IMR-90 (cell line): ENCODE data around the gene MFSD2B. TPM values are rescaled to one million over a fixed set of nuclear protein-coding genes. Genes with fewer than 3 reads are reported as not detected.

Source experiments
- ATAC-seq: fragments of 200-7000 bp; cut with Tn5 transposase; 2 replicates; pipeline ENCODE4 v1.9.1; 2020; ENCODE audit warnings: low read depth, mild to moderate bottlenecking, moderate library complexity
- BruUV-seq: library from RNA; stranded (reverse); fragments of 400-500 nt; replicated peaks from 2 replicates; lab custom pipeline; 2021; lab: Mats Ljungman, UMichigan
- CTCF ChIA-PET: fragments of 300-600 bp; formaldehyde crosslinking; extraction: SDS; loops from one replicate; lab custom pipeline; 2021; ENCODE audit warnings: antibody characterized with exemption; lab: Yijun Ruan, JAX
- POLR2A ChIA-PET: fragments of 300-600 bp; sonication (Branson Sonifier 250); formaldehyde crosslinking; loops from one replicate; lab custom pipeline; 2022; ENCODE audit warnings: antibody characterized with exemption; ENCODE audit not compliant: unreplicated experiment; lab: Charles Lee
- DNase-seq: peaks from one replicate; pipeline ENCODE4 v3.0.0; 2013
- H2AFZ ChIP-seq: replicated peaks from 2 replicates; pipeline ENCODE3; 2013; ENCODE audit warnings: low read length, mild to moderate bottlenecking; ENCODE audit not compliant: poor library complexity
- H2AK5ac ChIP-seq: 2 replicates; pipeline ENCODE4 v1.6.1; 2013; ENCODE audit warnings: low read depth, low read length, inconsistent platforms
- H2AK9ac ChIP-seq: replicated peaks from 2 replicates; pipeline ENCODE3; 2013; ENCODE audit warnings: mild to moderate bottlenecking, low read depth, low read length, moderate library complexity; ENCODE audit not compliant: poor library complexity
- H2BK120ac ChIP-seq: 2 replicates; pipeline ENCODE4 v1.6.1; 2013; ENCODE audit warnings: low read depth, low read length, inconsistent platforms
- H2BK15ac ChIP-seq: 3 replicates; pipeline ENCODE4 v1.6.1; 2013; ENCODE audit warnings: low read depth, low read length, inconsistent platforms
- H2BK20ac ChIP-seq: 2 replicates; pipeline ENCODE4 v1.6.1; 2013; ENCODE audit warnings: low read depth, mild to moderate bottlenecking, inconsistent platforms, low read length, moderate library complexity
- H2BK5ac ChIP-seq: 2 replicates; pipeline ENCODE4 v1.6.1; 2013; ENCODE audit warnings: mild to moderate bottlenecking, low read depth, low read length, inconsistent platforms; ENCODE audit not compliant: poor library complexity, severe bottlenecking
- H3K14ac ChIP-seq: replicated peaks from 2 replicates; pipeline ENCODE4 v1.6.1; 2013; ENCODE audit warnings: low read depth, low read length, inconsistent platforms
- H3K18ac ChIP-seq: 2 replicates; pipeline ENCODE4 v1.6.1; 2013; ENCODE audit warnings: low read depth, low read length, control low read depth
- H3K23ac ChIP-seq: 2 replicates; pipeline ENCODE4 v1.6.1; 2013; ENCODE audit warnings: low read depth, low read length, inconsistent platforms
- H3K27ac ChIP-seq: 2 replicates; pipeline ENCODE4 v1.5.1; 2013; ENCODE audit warnings: mild to moderate bottlenecking, control low read depth, low read length; ENCODE audit not compliant: insufficient read depth
- H3K27me3 ChIP-seq: 2 replicates; pipeline ENCODE4 v1.6.1; 2013; ENCODE audit warnings: low read length; ENCODE audit not compliant: control insufficient read depth, insufficient read depth
- H3K36me3 ChIP-seq: 2 replicates; pipeline ENCODE4 v1.6.1; 2013; ENCODE audit warnings: low read length, mixed read lengths; ENCODE audit not compliant: control insufficient read depth, insufficient read depth
- H3K4ac ChIP-seq: 2 replicates; pipeline ENCODE4 v1.6.1; 2013; ENCODE audit warnings: low read depth, low read length, inconsistent platforms
- H3K4me1 ChIP-seq: 2 replicates; pipeline ENCODE4 v1.6.1; 2013; ENCODE audit warnings: low read length, mixed read lengths; ENCODE audit not compliant: control insufficient read depth, insufficient read depth
- H3K4me2 ChIP-seq: 2 replicates; pipeline ENCODE4 v1.6.1; 2013; ENCODE audit warnings: low read depth, mild to moderate bottlenecking, control low read depth, low read length, moderate library complexity
- H3K4me3 ChIP-seq: 2 replicates; pipeline ENCODE4 v1.5.1; 2013; ENCODE audit warnings: low read depth, mild to moderate bottlenecking, control low read depth, low read length, moderate library complexity; ENCODE audit not compliant: insufficient read depth
- H3K56ac ChIP-seq: 2 replicates; pipeline ENCODE4 v1.6.1; 2013; ENCODE audit warnings: low read length, inconsistent platforms; ENCODE audit not compliant: insufficient read depth; ENCODE audit errors: extremely low read depth
- H3K79me1 ChIP-seq, 2 experiments: 2 replicates each; pipeline ENCODE4 v1.6.1; 2013; ENCODE audit warnings: low read length in 2 of 2, inconsistent platforms in 1 of 2, low read depth in 1 of 2
- H3K9ac ChIP-seq: 2 replicates; pipeline ENCODE4 v1.6.1; 2013; ENCODE audit warnings: low read depth, low read length, control low read depth
- H3K9me1 ChIP-seq: 2 replicates; pipeline ENCODE4 v1.6.1; 2013; ENCODE audit warnings: low read length, inconsistent platforms; ENCODE audit not compliant: insufficient read depth
- H3K9me3 ChIP-seq: 2 replicates; pipeline ENCODE4 v1.6.1; 2013; ENCODE audit warnings: low read length; ENCODE audit not compliant: control insufficient read depth, insufficient read depth
- H4K20me1 ChIP-seq: 2 replicates; pipeline ENCODE4 v1.6.1; 2013; ENCODE audit warnings: low read length, inconsistent platforms; ENCODE audit not compliant: insufficient read depth
- H4K5ac ChIP-seq: 2 replicates; pipeline ENCODE4 v1.6.1; 2013; ENCODE audit warnings: mild to moderate bottlenecking, low read depth, low read length, control low read depth
- H4K8ac ChIP-seq, 2 experiments: 2 replicates each; pipeline ENCODE4 v1.6.1; 2013; ENCODE audit warnings: low read depth in 2 of 2, low read length in 2 of 2, control low read depth in 1 of 2, inconsistent platforms in 1 of 2
- H4K91ac ChIP-seq: 2 replicates; pipeline ENCODE4 v1.6.1; 2013; ENCODE audit warnings: low read depth, low read length, inconsistent platforms; ENCODE audit not compliant: insufficient read depth
- BHLHE40 ChIP-seq: fragments of 150-350 bp; IDR thresholded peaks from 2 replicates; pipeline ENCODE4 v1.6.1; 2016; ENCODE audit warnings: mild to moderate bottlenecking, low read depth, low read length
- CEBPB ChIP-seq: IDR thresholded peaks from 2 replicates; pipeline ENCODE4 v1.6.1; 2012; ENCODE audit warnings: low read depth, low read length, improper control_type of control experiment
- CHD1 ChIP-seq: IDR thresholded peaks from 2 replicates; pipeline ENCODE4 v1.6.1; 2012; ENCODE audit warnings: low read depth, low read length, improper control_type of control experiment
- CTCF ChIP-seq: conservative IDR thresholded peaks from 2 replicates; pipeline ENCODE4 v1.5.1; 2012; ENCODE audit warnings: mild to moderate bottlenecking, low read depth, low read length, improper control_type of control experiment
- MAFK ChIP-seq: IDR thresholded peaks from 2 replicates; pipeline ENCODE4 v1.6.1; 2012; ENCODE audit warnings: low read depth, low read length, improper control_type of control experiment
- MAZ ChIP-seq: IDR thresholded peaks from 2 replicates; pipeline ENCODE4 v1.6.1; 2012; ENCODE audit warnings: low read depth, mild to moderate bottlenecking, low read length, improper control_type of control experiment, moderate library complexity, borderline replicate concordance
- MXI1 ChIP-seq: IDR thresholded peaks from 2 replicates; pipeline ENCODE4 v1.6.1; 2012; ENCODE audit warnings: low read depth, mild to moderate bottlenecking, low read length, moderate library complexity, borderline replicate concordance
- SMC3 ChIP-seq: fragments of 150-350 bp; IDR thresholded peaks from 2 replicates; pipeline ENCODE4 v1.6.1; 2016; ENCODE audit warnings: low read depth, mild to moderate bottlenecking, antibody characterized with exemption, low read length, moderate library complexity
- USF2 ChIP-seq: fragments of 150-350 bp; IDR thresholded peaks from 2 replicates; pipeline ENCODE4 v1.6.1; 2017; ENCODE audit warnings: mild to moderate bottlenecking, antibody characterized with exemption, low read length, low read depth
- WGBS, 2 experiments: methylation state at CpG; one replicate each; pipeline versions ENCODE4 v1.1.5 to v1.1.7; 2013; ENCODE audit warnings: missing lambda C conversion rate in 2 of 2; ENCODE audit not compliant: insufficient read length in 1 of 2; ENCODE audit errors: extremely low coverage in 2 of 2; 5-methylcytosine and 5-hydroxymethylcytosine counted together
- dilution Hi-C: fragments of 300-500 bp; cut with HindIII; formaldehyde crosslinking; loops from one replicate; pipeline ENCODE4 v1.14.3; 2018; ENCODE audit warnings: low sequenced_read_pairs; ENCODE audit not compliant: unreplicated experiment
- in situ Hi-C: fragments of 300-500 bp; cut with MboI; formaldehyde crosslinking; loops from 3 replicates; pipeline ENCODE4 v1.14.3; 2019; ENCODE audit warnings: low sequenced_read_pairs, inconsistent platforms, mixed read lengths
- intact Hi-C: fragments of 100-400 bp; cut with micrococcal nuclease; formaldehyde crosslinking; loops from 2 replicates; pipeline ENCODE4 v1.10.0; 2022
- polyA plus RNA-seq, 3 experiments: library from polyadenylated mRNA; depleted of rRNA; stranded (reverse); fragments of >200 nt; gene quantifications; 2 replicates each; pipeline ENCODE4 v1.2.3, GENCODE V29; 2012; ENCODE audit warnings: low replicate concordance in 1 of 3
- total RNA-seq: library from RNA; depleted of rRNA; stranded (reverse); fragments of >200 nt; gene quantifications from 2 replicates; pipeline ENCODE4 v1.2.3, GENCODE V29; 2012

Gene MFSD2B
- total and polyA plus RNA-seq, 2 of the 4 experiments (the other 2 are of a cell fraction) = 0.05 TPM; not detected in 1

GRCh38 chr2:24010477-24011249, 778 bp downstream of the MFSD2B start:
- dilution Hi-C loops = no loop called here
- H3K14ac ChIP-seq = no peak overlapping the region
- DNase-seq = no peak
- intact Hi-C loops = no loop called here
- no peaks in the 10 kb centered on the region for H4K20me1 ChIP-seq
- H3K18ac ChIP-seq = no peak overlapping the region
- peak overlapping the region; percentile 39; the same call in 1 of the 2 replicates for H3K4ac ChIP-seq
- H3K36me3 ChIP-seq = no peaks in the 10 kb centered on the region
- peak overlapping the region in 1 of 2 experiments; percentile 22; a peak in 1 of 4 replicates for H4K8ac ChIP-seq
- H3K9me3 ChIP-seq = no peaks in the 10 kb centered on the region
- H3K4me2 ChIP-seq = no peak overlapping the region; the same call in 1 of the 2 replicates
- H4K91ac ChIP-seq = no peak overlapping the region
- no peak overlapping the region for H2BK120ac ChIP-seq
- ChIA-PET POLR2A (no interaction called here), CTCF (no interaction called here)
- no peak overlapping the region for H3K27ac ChIP-seq
- no peak overlapping the region for H3K23ac ChIP-seq
- no peaks in the 10 kb centered on the region; a peak in 1 of 4 replicates for H3K79me1 ChIP-seq
- no peak overlapping the region; the same call in 1 of the 2 replicates for H2AK5ac ChIP-seq
- peaks cover 11% of the 10 kb centered on the region for H3K9me1 ChIP-seq
- H3K9ac ChIP-seq = no peak overlapping the region
- no peak overlapping the region for H2BK15ac ChIP-seq
- ATAC-seq = peak; percentile 6; the same call in 1 of the 2 replicates
- no peak overlapping the region for H2BK20ac ChIP-seq
- in situ Hi-C loops = no loop called here
- no peak overlapping the region for H2BK5ac ChIP-seq
- H3K27me3 ChIP-seq = peaks cover 8% of the 10 kb centered on the region
- no peak overlapping the region for H3K56ac ChIP-seq
- TF ChIP-seq SMC3 = no peak
- TF ChIP-seq MAZ = no peak
- no peak for TF ChIP-seq BHLHE40
- TF ChIP-seq CEBPB = no peak
- TF ChIP-seq USF2 = no peak
- TF ChIP-seq CHD1 = no peak
- TF ChIP-seq MXI1 = no peak
- no peak for TF ChIP-seq CTCF
- no peak for TF ChIP-seq MAFK
- no peak overlapping the region; the same call in 1 of the 2 replicates for H4K5ac ChIP-seq
- 79% methylated on average over 18 of the region's 37 CpGs; no CpG with 5 or more reads in 1 of the 2 experiments for WGBS, 2 experiments
- peak overlapping the region; percentile 87 for H2AFZ ChIP-seq
- peaks cover 1% of the 10 kb centered on the region for H3K4me1 ChIP-seq
- no peak overlapping the region for H2AK9ac ChIP-seq
- BruUV-seq = no TSS peak
- H3K4me3 ChIP-seq = no peak overlapping the region
